Measurements from ENCODE around the gene SPTBN1. TPM values are rescaled to one million over a fixed set of nuclear protein-coding genes. Genes with fewer than 3 reads are reported as not detected.
A peak's percentile ranks its signal among the peaks of the same experiment; 100 is the strongest.

SPTBN1 gene
- total RNA-seq, 1 donor from 2014 or later, result 983 TPM

DNA sequence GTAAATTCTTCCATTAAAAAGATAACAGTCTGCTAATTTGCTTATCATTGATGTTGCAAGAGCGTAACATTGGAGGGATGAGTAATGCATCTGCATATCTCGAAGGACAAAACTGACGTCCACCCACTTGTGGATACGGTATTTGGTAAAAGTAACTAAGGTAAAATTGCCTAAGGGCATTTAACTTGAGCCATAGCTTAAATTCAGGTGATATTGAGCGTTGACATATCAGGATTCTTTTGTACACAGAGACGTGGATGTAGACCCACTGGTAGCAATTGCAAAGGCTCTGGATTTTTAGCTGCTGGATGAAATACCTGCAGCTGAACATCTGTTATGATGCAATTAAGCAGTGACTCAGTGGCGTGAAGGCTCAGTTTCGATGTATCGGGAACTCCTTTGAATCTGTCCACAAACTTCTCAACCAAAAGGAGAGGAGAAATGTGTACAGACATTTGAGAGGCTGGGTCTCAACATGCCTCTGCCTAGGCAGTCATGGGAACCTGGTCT lies 119.3 kb downstream of the SPTBN1 start:
- peaks cover 31% of the 10 kb centered on the region for H3K36me3 Mint-ChIP-seq (ENCODE audit: low read depth, unreplicated experiment)
- H3K4me1 Mint-ChIP-seq (ENCODE audit: unreplicated experiment), result peaks cover 93% of the 10 kb centered on the region
- peaks cover 24% of the 10 kb centered on the region for H3K27me3 Mint-ChIP-seq (ENCODE audit: unreplicated experiment)
- H3K27ac Mint-ChIP-seq (ENCODE audit: unreplicated experiment), result no peak overlapping the region
- H3K9me3 Mint-ChIP-seq (ENCODE audit: unreplicated experiment), result no peaks in the 10 kb centered on the region
- TF ChIP-seq CTCF (IDR thresholded peaks at IDR 0.05; ENCODE audit: unreplicated experiment), result no peak
- DNase-seq (ENCODE audit: low spot score), result no peak
- peak overlapping the region; percentile 34 for H3K4me3 Mint-ChIP-seq (ENCODE audit: unreplicated experiment)

DNA sequence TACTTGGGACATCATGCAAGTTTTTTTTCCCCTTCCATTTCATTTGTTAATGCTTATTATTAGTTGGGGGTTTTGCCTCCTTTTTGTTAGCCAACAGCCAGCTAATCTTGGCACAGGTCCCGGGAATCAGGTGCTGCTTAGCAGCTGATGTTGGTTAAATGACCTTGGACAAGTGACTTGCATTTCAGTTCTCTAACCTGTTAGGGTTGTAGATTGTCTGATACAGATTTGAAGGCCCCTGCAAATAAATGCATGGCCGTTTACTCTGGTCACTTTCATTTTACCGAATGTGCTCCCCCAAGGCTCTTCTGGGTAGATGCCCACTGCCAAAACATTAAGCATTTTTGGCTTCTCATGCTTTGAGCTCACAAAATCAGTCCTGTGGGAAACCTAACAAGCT lies 120.9 kb downstream of the SPTBN1 start:
- TF ChIP-seq CTCF (IDR thresholded peaks at IDR 0.05; ENCODE audit: unreplicated experiment), result no peak
- Mint-ChIP-seq H3K9me3 (ENCODE audit: unreplicated experiment) (no peaks in the 10 kb centered on the region), H3K4me3 (ENCODE audit: unreplicated experiment) (no peak overlapping the region), H3K27me3 (ENCODE audit: unreplicated experiment) (peaks cover 26% of the 10 kb centered on the region), H3K27ac (ENCODE audit: unreplicated experiment) (peak overlapping the region; percentile 17), H3K36me3 (ENCODE audit: low read depth, unreplicated experiment) (peaks cover 30% of the 10 kb centered on the region), H3K4me1 (ENCODE audit: unreplicated experiment) (peaks cover 86% of the 10 kb centered on the region)
- DNase-seq (ENCODE audit: low spot score), result no peak

DNA sequence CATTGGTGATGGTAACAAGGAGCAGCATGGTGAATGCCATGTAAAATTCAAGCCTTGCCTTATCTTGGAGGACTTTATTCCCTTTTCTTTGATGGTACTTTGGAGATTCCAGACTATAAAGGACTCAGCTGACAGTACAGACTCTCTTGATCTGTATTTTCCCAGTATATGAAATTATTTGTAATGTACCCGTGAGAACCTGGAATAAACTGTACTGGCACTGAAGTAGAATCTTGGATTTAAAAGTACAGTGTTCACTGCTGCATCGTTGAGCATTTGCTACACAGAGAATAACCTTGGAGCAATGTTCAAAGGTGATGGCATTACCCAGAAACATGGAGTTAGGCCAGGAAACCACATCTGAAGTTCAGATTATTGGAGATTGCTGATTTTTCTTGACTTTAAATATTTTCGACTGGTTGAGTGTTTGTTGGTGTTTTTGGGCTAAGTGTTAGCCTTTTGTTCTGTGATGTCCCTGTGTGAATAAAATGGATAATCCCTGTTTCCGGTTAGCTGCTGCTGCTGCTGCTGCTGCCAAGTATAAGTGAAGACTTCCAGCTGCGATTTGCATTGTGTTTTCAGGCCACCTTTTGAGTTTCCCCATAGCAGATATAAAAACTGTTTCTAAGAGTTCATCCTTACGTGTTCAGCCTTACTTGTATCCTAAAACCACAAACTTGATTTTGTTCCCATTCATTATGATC lies 122.0 kb downstream of the SPTBN1 start:
- Mint-ChIP-seq H3K4me1 (ENCODE audit: unreplicated experiment) (peaks cover 85% of the 10 kb centered on the region), H3K4me3 (ENCODE audit: unreplicated experiment) (peak overlapping the region; percentile 17), H3K9me3 (ENCODE audit: unreplicated experiment) (no peaks in the 10 kb centered on the region), H3K36me3 (ENCODE audit: low read depth, unreplicated experiment) (peaks cover 28% of the 10 kb centered on the region), H3K27ac (ENCODE audit: unreplicated experiment) (peak overlapping the region; percentile 4), H3K27me3 (ENCODE audit: unreplicated experiment) (peaks cover 24% of the 10 kb centered on the region)
- TF ChIP-seq CTCF (IDR thresholded peaks at IDR 0.05; ENCODE audit: unreplicated experiment), result no peak
- no peak for DNase-seq (ENCODE audit: low spot score)

DNA sequence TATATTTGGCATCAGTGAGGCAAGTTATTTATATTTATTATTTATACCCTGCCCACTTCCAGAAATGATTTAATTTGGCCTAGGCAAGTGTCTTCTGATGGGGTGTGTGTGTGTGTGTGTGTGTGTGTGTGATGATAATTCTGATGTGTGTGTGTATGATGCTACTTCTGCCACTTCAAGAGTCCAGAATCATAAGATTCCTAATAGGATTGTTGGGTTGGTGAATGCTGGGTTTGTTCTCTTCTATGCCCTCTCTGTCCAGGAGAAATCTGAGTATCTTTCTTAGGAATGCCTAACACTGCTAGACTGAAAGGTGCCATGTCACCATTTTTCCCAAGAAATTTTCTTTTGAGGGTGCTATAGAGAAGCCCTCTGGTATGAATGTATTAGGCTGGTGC lies 122.5 kb downstream of the SPTBN1 start:
- DNase-seq (ENCODE audit: low spot score), result no peak
- Mint-ChIP-seq H3K36me3 (ENCODE audit: low read depth, unreplicated experiment) (peaks cover 31% of the 10 kb centered on the region), H3K4me1 (ENCODE audit: unreplicated experiment) (peaks cover 86% of the 10 kb centered on the region), H3K27me3 (ENCODE audit: unreplicated experiment) (peaks cover 23% of the 10 kb centered on the region), H3K27ac (ENCODE audit: unreplicated experiment) (no peak overlapping the region), H3K4me3 (ENCODE audit: unreplicated experiment) (no peak overlapping the region), H3K9me3 (ENCODE audit: unreplicated experiment) (no peaks in the 10 kb centered on the region)
- no peak for TF ChIP-seq CTCF (IDR thresholded peaks at IDR 0.05; ENCODE audit: unreplicated experiment)

- no peaks in the 10 kb centered on the region for H3K9me3 Mint-ChIP-seq (ENCODE audit: unreplicated experiment)
- peak overlapping the region; percentile 91 for H3K27ac Mint-ChIP-seq (ENCODE audit: unreplicated experiment)
- no peak for TF ChIP-seq CTCF (IDR thresholded peaks at IDR 0.05; ENCODE audit: unreplicated experiment)
- no peak for DNase-seq (ENCODE audit: low spot score)
- H3K4me1 Mint-ChIP-seq (ENCODE audit: unreplicated experiment), result peaks cover 84% of the 10 kb centered on the region
- H3K36me3 Mint-ChIP-seq (ENCODE audit: low read depth, unreplicated experiment), result peaks cover 31% of the 10 kb centered on the region
- peaks cover 24% of the 10 kb centered on the region for H3K27me3 Mint-ChIP-seq (ENCODE audit: unreplicated experiment)
- H3K4me3 Mint-ChIP-seq (ENCODE audit: unreplicated experiment), result peak overlapping the region; percentile 77
Observed at GRCh38 chr2:54579061-54579681, 123.0 kb downstream of the SPTBN1 start.

Data from endothelial cell (in vitro differentiated cells).